IMR-90 (cell line): Measurements from ENCODE around the gene DSG3. TPM values are rescaled to one million over a fixed set of nuclear protein-coding genes. Genes with fewer than 3 reads are reported as not detected.

Experiments used
- ATAC-seq: fragments of 200-7000 bp; cut with Tn5 transposase; 2 replicates; pipeline ENCODE4 v1.9.1; 2020; ENCODE audit warnings: low read depth, mild to moderate bottlenecking, moderate library complexity
- BruUV-seq: library from RNA; stranded (reverse); fragments of 400-500 nt; replicated peaks from 2 replicates; lab custom pipeline; 2021; lab: Mats Ljungman, UMichigan
- CTCF ChIA-PET: fragments of 300-600 bp; formaldehyde crosslinking; extraction: SDS; loops from one replicate; lab custom pipeline; 2021; ENCODE audit warnings: antibody characterized with exemption; lab: Yijun Ruan, JAX
- POLR2A ChIA-PET: fragments of 300-600 bp; sonication (Branson Sonifier 250); formaldehyde crosslinking; loops from one replicate; lab custom pipeline; 2022; ENCODE audit warnings: antibody characterized with exemption; ENCODE audit not compliant: unreplicated experiment; lab: Charles Lee
- DNase-seq: peaks from one replicate; pipeline ENCODE4 v3.0.0; 2013
- H2AFZ ChIP-seq: replicated peaks from 2 replicates; pipeline ENCODE3; 2013; ENCODE audit warnings: low read length, mild to moderate bottlenecking; ENCODE audit not compliant: poor library complexity
- H2AK5ac ChIP-seq: 2 replicates; pipeline ENCODE4 v1.6.1; 2013; ENCODE audit warnings: low read depth, low read length, inconsistent platforms
- H2AK9ac ChIP-seq: replicated peaks from 2 replicates; pipeline ENCODE3; 2013; ENCODE audit warnings: mild to moderate bottlenecking, low read depth, low read length, moderate library complexity; ENCODE audit not compliant: poor library complexity
- H2BK120ac ChIP-seq: 2 replicates; pipeline ENCODE4 v1.6.1; 2013; ENCODE audit warnings: low read depth, low read length, inconsistent platforms
- H2BK15ac ChIP-seq: 3 replicates; pipeline ENCODE4 v1.6.1; 2013; ENCODE audit warnings: low read depth, low read length, inconsistent platforms
- H2BK20ac ChIP-seq: 2 replicates; pipeline ENCODE4 v1.6.1; 2013; ENCODE audit warnings: low read depth, mild to moderate bottlenecking, inconsistent platforms, low read length, moderate library complexity
- H2BK5ac ChIP-seq: 2 replicates; pipeline ENCODE4 v1.6.1; 2013; ENCODE audit warnings: mild to moderate bottlenecking, low read depth, low read length, inconsistent platforms; ENCODE audit not compliant: poor library complexity, severe bottlenecking
- H3K14ac ChIP-seq: replicated peaks from 2 replicates; pipeline ENCODE4 v1.6.1; 2013; ENCODE audit warnings: low read depth, low read length, inconsistent platforms
- H3K18ac ChIP-seq: 2 replicates; pipeline ENCODE4 v1.6.1; 2013; ENCODE audit warnings: low read depth, low read length, control low read depth
- H3K23ac ChIP-seq: 2 replicates; pipeline ENCODE4 v1.6.1; 2013; ENCODE audit warnings: low read depth, low read length, inconsistent platforms
- H3K27ac ChIP-seq: 2 replicates; pipeline ENCODE4 v1.5.1; 2013; ENCODE audit warnings: mild to moderate bottlenecking, control low read depth, low read length; ENCODE audit not compliant: insufficient read depth
- H3K27me3 ChIP-seq: 2 replicates; pipeline ENCODE4 v1.6.1; 2013; ENCODE audit warnings: low read length; ENCODE audit not compliant: control insufficient read depth, insufficient read depth
- H3K36me3 ChIP-seq: 2 replicates; pipeline ENCODE4 v1.6.1; 2013; ENCODE audit warnings: low read length, mixed read lengths; ENCODE audit not compliant: control insufficient read depth, insufficient read depth
- H3K4ac ChIP-seq: 2 replicates; pipeline ENCODE4 v1.6.1; 2013; ENCODE audit warnings: low read depth, low read length, inconsistent platforms
- H3K4me1 ChIP-seq: 2 replicates; pipeline ENCODE4 v1.6.1; 2013; ENCODE audit warnings: low read length, mixed read lengths; ENCODE audit not compliant: control insufficient read depth, insufficient read depth
- H3K4me2 ChIP-seq: 2 replicates; pipeline ENCODE4 v1.6.1; 2013; ENCODE audit warnings: low read depth, mild to moderate bottlenecking, control low read depth, low read length, moderate library complexity
- H3K4me3 ChIP-seq: 2 replicates; pipeline ENCODE4 v1.5.1; 2013; ENCODE audit warnings: low read depth, mild to moderate bottlenecking, control low read depth, low read length, moderate library complexity; ENCODE audit not compliant: insufficient read depth
- H3K56ac ChIP-seq: 2 replicates; pipeline ENCODE4 v1.6.1; 2013; ENCODE audit warnings: low read length, inconsistent platforms; ENCODE audit not compliant: insufficient read depth; ENCODE audit errors: extremely low read depth
- H3K79me1 ChIP-seq, 2 experiments: 2 replicates each; pipeline ENCODE4 v1.6.1; 2013; ENCODE audit warnings: low read length in 2 of 2, inconsistent platforms in 1 of 2, low read depth in 1 of 2
- H3K9ac ChIP-seq: 2 replicates; pipeline ENCODE4 v1.6.1; 2013; ENCODE audit warnings: low read depth, low read length, control low read depth
- H3K9me1 ChIP-seq: 2 replicates; pipeline ENCODE4 v1.6.1; 2013; ENCODE audit warnings: low read length, inconsistent platforms; ENCODE audit not compliant: insufficient read depth
- H3K9me3 ChIP-seq: 2 replicates; pipeline ENCODE4 v1.6.1; 2013; ENCODE audit warnings: low read length; ENCODE audit not compliant: control insufficient read depth, insufficient read depth
- H4K20me1 ChIP-seq: 2 replicates; pipeline ENCODE4 v1.6.1; 2013; ENCODE audit warnings: low read length, inconsistent platforms; ENCODE audit not compliant: insufficient read depth
- H4K5ac ChIP-seq: 2 replicates; pipeline ENCODE4 v1.6.1; 2013; ENCODE audit warnings: mild to moderate bottlenecking, low read depth, low read length, control low read depth
- H4K8ac ChIP-seq, 2 experiments: 2 replicates each; pipeline ENCODE4 v1.6.1; 2013; ENCODE audit warnings: low read depth in 2 of 2, low read length in 2 of 2, control low read depth in 1 of 2, inconsistent platforms in 1 of 2
- H4K91ac ChIP-seq: 2 replicates; pipeline ENCODE4 v1.6.1; 2013; ENCODE audit warnings: low read depth, low read length, inconsistent platforms; ENCODE audit not compliant: insufficient read depth
- BHLHE40 ChIP-seq: fragments of 150-350 bp; IDR thresholded peaks from 2 replicates; pipeline ENCODE4 v1.6.1; 2016; ENCODE audit warnings: mild to moderate bottlenecking, low read depth, low read length
- CEBPB ChIP-seq: IDR thresholded peaks from 2 replicates; pipeline ENCODE4 v1.6.1; 2012; ENCODE audit warnings: low read depth, low read length, improper control_type of control experiment
- CHD1 ChIP-seq: IDR thresholded peaks from 2 replicates; pipeline ENCODE4 v1.6.1; 2012; ENCODE audit warnings: low read depth, low read length, improper control_type of control experiment
- ELK1 ChIP-seq: fragments of 150-350 bp; IDR thresholded peaks from 2 replicates; pipeline ENCODE4 v1.6.1; 2016; ENCODE audit warnings: low read depth, mild to moderate bottlenecking, low read length, moderate library complexity, borderline replicate concordance
- FOS ChIP-seq: fragments of 150-350 bp; IDR thresholded peaks from 2 replicates; pipeline ENCODE4 v1.6.1; 2016; ENCODE audit warnings: low read depth, low read length
- MAFK ChIP-seq: IDR thresholded peaks from 2 replicates; pipeline ENCODE4 v1.6.1; 2012; ENCODE audit warnings: low read depth, low read length, improper control_type of control experiment
- MAZ ChIP-seq: IDR thresholded peaks from 2 replicates; pipeline ENCODE4 v1.6.1; 2012; ENCODE audit warnings: low read depth, mild to moderate bottlenecking, low read length, improper control_type of control experiment, moderate library complexity, borderline replicate concordance
- NFE2L2 ChIP-seq: fragments of 150-350 bp; IDR thresholded peaks from 2 replicates; pipeline ENCODE4 v1.6.1; 2016; ENCODE audit warnings: low read depth, mild to moderate bottlenecking, low read length
- POLR2A ChIP-seq: IDR thresholded peaks from 2 replicates; pipeline ENCODE4 v1.6.1; 2012; ENCODE audit warnings: mild to moderate bottlenecking, low read depth, low read length
- RAD21 ChIP-seq: IDR thresholded peaks from 2 replicates; pipeline ENCODE4 v1.6.1; 2012; ENCODE audit warnings: low read length, improper control_type of control experiment
- RCOR1 ChIP-seq: IDR thresholded peaks from 2 replicates; pipeline ENCODE4 v1.6.1; 2012; ENCODE audit warnings: mild to moderate bottlenecking, low read length, improper control_type of control experiment; ENCODE audit not compliant: insufficient replicate concordance
- RFX5 ChIP-seq: IDR thresholded peaks from 2 replicates; pipeline ENCODE4 v1.8.0; 2012; ENCODE audit warnings: low read depth, mild to moderate bottlenecking, low read length, moderate library complexity
- USF2 ChIP-seq: fragments of 150-350 bp; IDR thresholded peaks from 2 replicates; pipeline ENCODE4 v1.6.1; 2017; ENCODE audit warnings: mild to moderate bottlenecking, antibody characterized with exemption, low read length, low read depth
- WGBS, 2 experiments: methylation state at CpG; one replicate each; pipeline versions ENCODE4 v1.1.5 to v1.1.7; 2013; ENCODE audit warnings: missing lambda C conversion rate in 2 of 2; ENCODE audit not compliant: insufficient read length in 1 of 2; ENCODE audit errors: extremely low coverage in 2 of 2; 5-methylcytosine and 5-hydroxymethylcytosine counted together
- dilution Hi-C: fragments of 300-500 bp; cut with HindIII; formaldehyde crosslinking; loops from one replicate; pipeline ENCODE4 v1.14.3; 2018; ENCODE audit warnings: low sequenced_read_pairs; ENCODE audit not compliant: unreplicated experiment
- in situ Hi-C: fragments of 300-500 bp; cut with MboI; formaldehyde crosslinking; loops from 3 replicates; pipeline ENCODE4 v1.14.3; 2019; ENCODE audit warnings: low sequenced_read_pairs, inconsistent platforms, mixed read lengths
- intact Hi-C: fragments of 100-400 bp; cut with micrococcal nuclease; formaldehyde crosslinking; loops from 2 replicates; pipeline ENCODE4 v1.10.0; 2022
- polyA plus RNA-seq, 3 experiments: library from polyadenylated mRNA; depleted of rRNA; stranded (reverse); fragments of >200 nt; gene quantifications; 2 replicates each; pipeline ENCODE4 v1.2.3, GENCODE V29; 2012; ENCODE audit warnings: low replicate concordance in 1 of 3
- total RNA-seq: library from RNA; depleted of rRNA; stranded (reverse); fragments of >200 nt; gene quantifications from 2 replicates; pipeline ENCODE4 v1.2.3, GENCODE V29; 2012

The DSG3 gene
- total and polyA plus RNA-seq, 2 of the 4 experiments (the other 2 are of a cell fraction), result not detected

GRCh38 chr18:31444142-31444541, 3.4 kb upstream of the DSG3 start:
- in situ Hi-C loops (no loop called here), intact Hi-C loops (no loop called here), dilution Hi-C loops (no loop called here)
- BruUV-seq, result no TSS peak
- Histone ChIP-seq H3K27ac (no peak overlapping the region), H3K4ac (no peak overlapping the region), H4K5ac (no peak overlapping the region), H2AK9ac (no peak overlapping the region), H3K27me3 (no peaks in the 10 kb centered on the region), H4K20me1 (no peaks in the 10 kb centered on the region), H3K4me2 (no peak overlapping the region), H3K9me1 (no peaks in the 10 kb centered on the region), H3K18ac (no peak overlapping the region), H3K4me3 (no peak overlapping the region), H3K4me1 (no peaks in the 10 kb centered on the region), H2BK15ac (no peak overlapping the region), H3K14ac (no peak overlapping the region), H2AFZ (no peak overlapping the region), H2AK5ac (no peak overlapping the region), H3K36me3 (no peaks in the 10 kb centered on the region), H4K8ac (no peak overlapping the region), H3K79me1 (no peaks in the 10 kb centered on the region), H2BK120ac (no peak overlapping the region), H3K23ac (no peak overlapping the region), H3K9ac (no peak overlapping the region), H3K9me3 (no peaks in the 10 kb centered on the region; the same call in 1 of the 2 replicates), H2BK5ac (no peak overlapping the region), H3K56ac (no peak overlapping the region), H2BK20ac (no peak overlapping the region), H4K91ac (no peak overlapping the region)
- DNase-seq (no peak), ATAC-seq (no peak)
- ChIA-PET CTCF (no interaction called here), POLR2A (no interaction called here)
- no peak for TF ChIP-seq USF2
- TF ChIP-seq CHD1, result no peak
- no peak for TF ChIP-seq RAD21
- TF ChIP-seq MAFK, result no peak
- no peak for TF ChIP-seq CEBPB
- TF ChIP-seq RCOR1, result no peak
- no peak for TF ChIP-seq BHLHE40
- no peak for TF ChIP-seq ELK1
- TF ChIP-seq RFX5, result no peak
- no peak for TF ChIP-seq MAZ
- no peak for TF ChIP-seq FOS
- no peak for TF ChIP-seq NFE2L2
- TF ChIP-seq POLR2A, result no peak
- no CpG with 5 or more reads among the region's 2 CpGs for WGBS, 2 experiments
